DND-41 (cell line): ENCODE results near the gene KAT6B.

Experiments used
- CTCF ChIP-seq: IDR thresholded peaks from 2 replicates; pipeline ENCODE4 v1.5.1; 2012; ENCODE audit warnings: borderline replicate concordance, low read length, moderate library complexity, mild to moderate bottlenecking; ENCODE audit not compliant: poor library complexity, severe bottlenecking; ENCODE audit errors: extremely low read depth
- EZH2 ChIP-seq: IDR thresholded peaks from 3 replicates; pipeline ENCODE4 v1.6.1; 2012; ENCODE audit warnings: borderline replicate concordance, low read depth, mild to moderate bottlenecking, moderate library complexity, low read length, inconsistent platforms; ENCODE audit not compliant: severe bottlenecking

DNA sequence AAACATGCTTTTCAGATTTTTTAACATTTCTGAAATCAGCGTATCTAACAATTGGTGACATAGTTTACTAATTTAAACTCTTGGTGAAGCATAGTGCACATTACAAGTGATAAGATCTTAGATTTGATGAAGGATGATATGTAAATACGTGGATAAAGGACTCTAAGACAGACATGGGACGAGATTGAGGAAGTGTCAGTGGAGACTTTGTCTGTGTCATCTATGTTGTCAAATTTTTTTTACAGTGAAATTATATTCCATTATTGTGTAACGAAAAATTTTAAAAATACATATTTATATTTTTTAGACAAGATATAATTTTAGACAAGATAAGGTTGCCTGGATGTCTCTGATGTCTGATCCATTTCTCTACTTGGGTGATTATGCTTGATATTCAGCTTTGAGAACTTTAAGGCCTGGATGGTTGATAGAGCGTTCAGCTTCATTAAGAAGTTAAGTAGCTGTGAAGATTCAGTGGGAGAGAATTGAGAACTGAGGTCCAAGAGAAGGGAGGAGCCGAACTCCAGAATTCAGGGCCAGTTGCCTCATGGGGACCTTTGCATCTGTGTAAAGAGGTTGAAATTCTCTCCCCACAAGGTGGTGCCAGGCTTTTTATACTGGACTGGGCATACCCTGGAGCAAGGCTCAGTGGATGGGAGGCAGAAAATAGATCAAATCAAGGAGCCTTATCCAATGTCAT is 62.7 kb downstream of the KAT6B start:
- no peak for TF ChIP-seq CTCF
- TF ChIP-seq EZH2 = no peak
